Measurements from ENCODE around the gene VGLL3.

The VGLL3 gene

GRCh38 chr3:86948822-86949221 lies 42.1 kb downstream of the VGLL3 start:
- in situ Hi-C loops (cut with HindIII; ENCODE audit: low sequenced_read_pairs), result no loop called here
- DNase-seq (ENCODE audit: low read depth), result no peak
- no peak for TF ChIP-seq CTCF (IDR thresholded peaks at IDR 0.05; ENCODE audit: low read depth, low read length, missing control alignments)

GRCh38 chr3:86942206-86942605 lies 48.7 kb downstream of the VGLL3 start:
- H3K4me3 ChIP-seq (ENCODE audit: low read depth, low read length), result no peak overlapping the region
- no peak for TF ChIP-seq CTCF (IDR thresholded peaks at IDR 0.05; ENCODE audit: low read depth, low read length, missing control alignments)
- in situ Hi-C loops (cut with HindIII; ENCODE audit: low sequenced_read_pairs), result no loop called here
- no peak for DNase-seq (ENCODE audit: low read depth)

More at GRCh38 chr3:86948822-86949221, 42.1 kb downstream of the VGLL3 start:
- no peak overlapping the region for H3K4me3 ChIP-seq (ENCODE audit: low read depth, low read length)

GRCh38 chr3:86938416-86939105 lies 52.4 kb downstream of the VGLL3 start:
- in situ Hi-C loops (cut with HindIII; ENCODE audit: low sequenced_read_pairs), result no loop called here
- H3K4me3 ChIP-seq (ENCODE audit: low read depth, low read length), result no peak overlapping the region
- DNase-seq (ENCODE audit: low read depth), result no peak
- TF ChIP-seq CTCF (IDR thresholded peaks at IDR 0.05; ENCODE audit: low read depth, low read length, missing control alignments), result no peak

- in situ Hi-C loops (cut with HindIII; ENCODE audit: low sequenced_read_pairs), result no loop called here
- no peak for DNase-seq (ENCODE audit: low read depth)
- no peak overlapping the region for H3K4me3 ChIP-seq (ENCODE audit: low read depth, low read length)
- no peak for TF ChIP-seq CTCF (IDR thresholded peaks at IDR 0.05; ENCODE audit: low read depth, low read length, missing control alignments)
Measured at GRCh38 chr3:86937306-86937791, 53.6 kb downstream of the VGLL3 start.

- no peak for TF ChIP-seq CTCF (IDR thresholded peaks at IDR 0.05; ENCODE audit: low read depth, low read length, missing control alignments)
- DNase-seq (ENCODE audit: low read depth), result no peak
- in situ Hi-C loops (cut with HindIII; ENCODE audit: low sequenced_read_pairs), result no loop called here
- no peak overlapping the region for H3K4me3 ChIP-seq (ENCODE audit: low read depth, low read length)
Measured at GRCh38 chr3:86934851-86935250, 56.1 kb downstream of the VGLL3 start.

- DNase-seq (ENCODE audit: low read depth), result no peak
- in situ Hi-C loops (cut with HindIII; ENCODE audit: low sequenced_read_pairs), result no loop called here
- no peak for TF ChIP-seq CTCF (IDR thresholded peaks at IDR 0.05; ENCODE audit: low read depth, low read length, missing control alignments)
- no peak overlapping the region for H3K4me3 ChIP-seq (ENCODE audit: low read depth, low read length)
Measured at GRCh38 chr3:86930831-86931230, 60.1 kb downstream of the VGLL3 start.
